Activated CD4-positive, alpha-beta T cell treated with anti-CD3 and anti-CD28 coated beads, Interleukin-2, amount 50 U/mL, for 1 hour (primary cell): ENCODE results near the gene UBE2O.

Experiments used
- DNase-seq: peaks from one replicate; pipeline ENCODE4 v3.0.0-alpha.2; 2020

The UBE2O gene

GRCh38 chr17:76410328-76410965 lies 42.5 kb downstream of the UBE2O start:
- no peak for DNase-seq

GRCh38 chr17:76408037-76408849 lies 44.7 kb downstream of the UBE2O start:
- DNase-seq: peak; percentile 72

- no peak for DNase-seq
Measured at GRCh38 chr17:76407509-76407908, 45.4 kb downstream of the UBE2O start.

GRCh38 chr17:76405967-76406647 lies 46.8 kb downstream of the UBE2O start:
- DNase-seq: no peak

- DNase-seq: no peak
Measured at GRCh38 chr17:76405607-76405966, 47.4 kb downstream of the UBE2O start.

- DNase-seq: no peak
Measured at GRCh38 chr17:76404976-76405563, 47.9 kb downstream of the UBE2O start.

GRCh38 chr17:76404256-76404655 lies 48.7 kb downstream of the UBE2O start:
- DNase-seq: no peak

GRCh38 chr17:76402711-76403110 lies 50.2 kb downstream of the UBE2O start:
- DNase-seq: no peak

- no peak for DNase-seq
Measured at GRCh38 chr17:76399175-76400172, 53.5 kb downstream of the UBE2O start.

GRCh38 chr17:76398523-76399174 lies 54.3 kb downstream of the UBE2O start:
- no peak for DNase-seq

GRCh38 chr17:76397687-76398522 lies 55.0 kb downstream of the UBE2O start:
- peak; percentile 87 for DNase-seq

- DNase-seq: no peak
Measured at GRCh38 chr17:76397184-76397583, 55.8 kb downstream of the UBE2O start.

- DNase-seq: no peak
Measured at GRCh38 chr17:76395980-76396379, 57.0 kb downstream of the UBE2O start.

- no peak for DNase-seq
Measured at GRCh38 chr17:76394166-76394565, 58.8 kb downstream of the UBE2O start.

GRCh38 chr17:76391200-76391715 lies 61.7 kb downstream of the UBE2O start:
- DNase-seq: no peak

- DNase-seq: no peak
Measured at GRCh38 chr17:76390003-76390421, 62.9 kb downstream of the UBE2O start.

- no peak for DNase-seq
Measured at GRCh38 chr17:76388966-76389888, 63.7 kb downstream of the UBE2O start.

GRCh38 chr17:76386966-76387765 lies 65.8 kb downstream of the UBE2O start:
- no peak for DNase-seq
